OCI-M2 (cell line): ENCODE measurements around the gene TIMM29.

Experiments used
- DNase-seq: peaks from one replicate; lab custom pipeline; 2025; ENCODE audit not compliant: unreplicated experiment; lab: John Stamatoyannopoulos, UW

TIMM29 gene

GRCh38 chr19:10911579-10912363, 16.8 kb upstream of the TIMM29 start:
- no peak for DNase-seq

GRCh38 chr19:10912619-10913018, 16.0 kb upstream of the TIMM29 start:
- DNase-seq = no peak

GRCh38 chr19:10913716-10914340, 14.8 kb upstream of the TIMM29 start:
- DNase-seq = no peak

GRCh38 chr19:10915130-10916091, 13.2 kb upstream of the TIMM29 start:
- no peak for DNase-seq

- no peak for DNase-seq
These were observed 12.0 kb upstream of the TIMM29 start for GRCh38 chr19:10916602-10917001.

GRCh38 chr19:10918359-10918758, 10.3 kb upstream of the TIMM29 start:
- DNase-seq = no peak

GRCh38 chr19:10919352-10920287, 9.0 kb upstream of the TIMM29 start:
- no peak for DNase-seq

GRCh38 chr19:10920288-10920655, 8.3 kb upstream of the TIMM29 start:
- no peak for DNase-seq

GRCh38 chr19:10920781-10921180, 7.8 kb upstream of the TIMM29 start:
- DNase-seq = no peak

- no peak for DNase-seq
These were observed 7.3 kb upstream of the TIMM29 start for GRCh38 chr19:10921199-10921909.

- DNase-seq = no peak
These were observed 6.5 kb upstream of the TIMM29 start for GRCh38 chr19:10921910-10922637.

GRCh38 chr19:10922638-10923014, 6.0 kb upstream of the TIMM29 start:
- no peak for DNase-seq

GRCh38 chr19:10923260-10924112, 5.1 kb upstream of the TIMM29 start:
- no peak for DNase-seq

- no peak for DNase-seq
These were observed 4.0 kb upstream of the TIMM29 start for GRCh38 chr19:10924597-10924996.

GRCh38 chr19:10927730-10928562, 665 bp upstream of the TIMM29 start:
- DNase-seq = peak; percentile 95

GRCh38 chr19:10929402-10929794, 787 bp downstream of the TIMM29 start:
- no peak for DNase-seq

- DNase-seq = peak; percentile 100
These were observed 6.9 kb downstream of the TIMM29 start for GRCh38 chr19:10935371-10936059.
